T-helper 9 cell (primary cell): ENCODE measurements around the gene STUB1.

Experiments
- DNase-seq: peaks from one replicate; pipeline ENCODE4 v3.0.0-alpha.2; 2020

The STUB1 gene

GRCh38 chr16:645852-646678 lies 34.1 kb upstream of the STUB1 start:
- DNase-seq: no peak

- DNase-seq: no peak
Observed at GRCh38 chr16:646679-647172, 33.5 kb upstream of the STUB1 start.

GRCh38 chr16:647173-647902 lies 32.9 kb upstream of the STUB1 start:
- DNase-seq: no peak

- DNase-seq: no peak
Observed at GRCh38 chr16:648071-648780, 32.0 kb upstream of the STUB1 start.

GRCh38 chr16:648781-649589 lies 31.2 kb upstream of the STUB1 start, which contains the start of gene WDR90:
WDR90 (plus strand) TSS chr16:649365; CDS start chr16:649417, 52 bp downstream.
- peak; percentile 90 for DNase-seq

- no peak for DNase-seq
Observed at GRCh38 chr16:649631-650030, 30.6 kb upstream of the STUB1 start.

- DNase-seq: no peak
Observed at GRCh38 chr16:651844-652243, 28.4 kb upstream of the STUB1 start.

GRCh38 chr16:652454-653305 lies 27.5 kb upstream of the STUB1 start:
- no peak for DNase-seq

- no peak for DNase-seq
Observed at GRCh38 chr16:654034-654433, 26.2 kb upstream of the STUB1 start.

GRCh38 chr16:657487-657886 lies 22.7 kb upstream of the STUB1 start:
- DNase-seq: no peak

- DNase-seq: no peak
Observed at GRCh38 chr16:658679-659571, 21.3 kb upstream of the STUB1 start.

GRCh38 chr16:659618-660017 lies 20.6 kb upstream of the STUB1 start:
- DNase-seq: no peak

GRCh38 chr16:660132-660458 lies 20.1 kb upstream of the STUB1 start:
- no peak for DNase-seq

GRCh38 chr16:660459-661183 lies 19.6 kb upstream of the STUB1 start:
- peak; percentile 61 for DNase-seq

- DNase-seq: no peak
Observed at GRCh38 chr16:661184-661821, 18.9 kb upstream of the STUB1 start.

- DNase-seq: no peak
Observed at GRCh38 chr16:662095-662494, 18.1 kb upstream of the STUB1 start.

- DNase-seq: no peak
Observed at GRCh38 chr16:662597-662996, 17.6 kb upstream of the STUB1 start.

GRCh38 chr16:666572-666971 lies 13.6 kb upstream of the STUB1 start:
- DNase-seq: no peak

GRCh38 chr16:667113-667779 lies 13.0 kb upstream of the STUB1 start:
- no peak for DNase-seq
